Body of pancreas (tissue), 4 donors: ENCODE measurements around the gene PROZ. TPM values are rescaled to one million over a fixed set of nuclear protein-coding genes. Genes with fewer than 3 reads are reported as not detected.
"Not testable (repeated sequence)": the region's sequence is repeated elsewhere in the genome, so short reads cannot be mapped to it uniquely, and the experiment has no call there.

Experiments used
- ATAC-seq: fragments of 150-250 bp; one replicate; pipeline ENCODE4 v1.9.1; 2016
- DNase-seq, 4 donors: peaks; one replicate each; pipeline ENCODE4 v3.0.0-alpha.2; 2019
- H3K27ac ChIP-seq, 4 donors: fragments of 200-600 bp; sonication (generic); 1 replicate in 3 of 4; 2 replicates in 1 of 4; pipeline versions ENCODE4 v1.5.1 to v1.6.1; 2016 to 2019; ENCODE audit warnings: mild to moderate bottlenecking in 1 of 4, mixed read lengths in 1 of 4, moderate library complexity in 1 of 4
- H3K27me3 ChIP-seq, 2 donors: fragments of 200-600 bp; sonication (generic); one replicate each; pipeline ENCODE4 v1.6.0; 2016; ENCODE audit warnings: mild to moderate bottlenecking in 1 of 2
- H3K36me3 ChIP-seq, 2 donors: fragments of 200-600 bp; sonication (generic); replicated peaks in 1 of 2; 2 replicates each; pipeline ENCODE4 v1.5.1; 2016; ENCODE audit warnings: low read depth in 2 of 2; ENCODE audit not compliant: insufficient read depth in 1 of 2
- H3K4me1 ChIP-seq: fragments of 200-600 bp; sonication (generic); one replicate; pipeline ENCODE4 v1.6.0; 2016
- H3K4me3 ChIP-seq, 2 donors: fragments of 200-600 bp; sonication (generic); 1 replicate in 1 of 2; 2 replicates in 1 of 2; pipeline ENCODE4 v1.5.1; 2016 to 2019
- H3K9me3 ChIP-seq, 3 donors: fragments of 200-600 bp; sonication (generic); 1 replicate in 2 of 3; 2 replicates in 1 of 3; pipeline ENCODE4 v1.5.1; 2016
- POLR2A ChIP-seq, 3 donors: fragments of 450-650 bp; IDR thresholded peaks; one replicate each; pipeline ENCODE4 v1.6.1; 2016; ENCODE audit warnings: antibody characterized with exemption in 3 of 3, mild to moderate bottlenecking in 2 of 3
- WGBS, 2 donors: methylation state at CpG; one replicate each; pipeline ENCODE4 v1.1.5; 2017; 5-methylcytosine and 5-hydroxymethylcytosine counted together
- intact Hi-C: fragments of 100-400 bp; cut with DNase I; formaldehyde crosslinking; loops from one replicate; pipeline ENCODE4 v1.15.1; 2023
- total RNA-seq, 2 donors: library from RNA; depleted of rRNA; stranded (reverse); fragments of >200 nt; gene quantifications; one replicate each; pipeline ENCODE4 v1.1.0, GENCODE V29; 2016
- TF ChIP-seq, protein P1 (sequence below), 7 experiments: fragments of 450-650 bp in 4 of 7; fragments of 200-600 bp in 3 of 7; sonication (generic) in 3 of 7; IDR thresholded peaks; one replicate each; pipeline ENCODE4 v1.5.1; 2016 to 2019; ENCODE audit warnings: antibody characterized with exemption in 7 of 7

The PROZ gene
- total RNA-seq, 2 donors from 2014 or later = not detected

GRCh38 chr13:113160983-113161382 lies 2.5 kb downstream of the PROZ start:
- DNase-seq (no peak), ATAC-seq (no peak)
- TF ChIP-seq POLR2A (IDR thresholded peaks at IDR 0.05) = no peak
- TF ChIP-seq, protein P1, sequence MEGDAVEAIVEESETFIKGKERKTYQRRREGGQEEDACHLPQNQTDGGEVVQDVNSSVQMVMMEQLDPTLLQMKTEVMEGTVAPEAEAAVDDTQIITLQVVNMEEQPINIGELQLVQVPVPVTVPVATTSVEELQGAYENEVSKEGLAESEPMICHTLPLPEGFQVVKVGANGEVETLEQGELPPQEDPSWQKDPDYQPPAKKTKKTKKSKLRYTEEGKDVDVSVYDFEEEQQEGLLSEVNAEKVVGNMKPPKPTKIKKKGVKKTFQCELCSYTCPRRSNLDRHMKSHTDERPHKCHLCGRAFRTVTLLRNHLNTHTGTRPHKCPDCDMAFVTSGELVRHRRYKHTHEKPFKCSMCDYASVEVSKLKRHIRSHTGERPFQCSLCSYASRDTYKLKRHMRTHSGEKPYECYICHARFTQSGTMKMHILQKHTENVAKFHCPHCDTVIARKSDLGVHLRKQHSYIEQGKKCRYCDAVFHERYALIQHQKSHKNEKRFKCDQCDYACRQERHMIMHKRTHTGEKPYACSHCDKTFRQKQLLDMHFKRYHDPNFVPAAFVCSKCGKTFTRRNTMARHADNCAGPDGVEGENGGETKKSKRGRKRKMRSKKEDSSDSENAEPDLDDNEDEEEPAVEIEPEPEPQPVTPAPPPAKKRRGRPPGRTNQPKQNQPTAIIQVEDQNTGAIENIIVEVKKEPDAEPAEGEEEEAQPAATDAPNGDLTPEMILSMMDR (IDR thresholded peaks at IDR 0.05) = no peak
- Histone ChIP-seq H3K36me3 (no peaks in the 10 kb centered on the region), H3K4me3 (no peak overlapping the region), H3K27me3 (peaks cover 0 to 6% of the 10 kb centered on the region in 2 donors), H3K4me1 (no peaks in the 10 kb centered on the region), H3K9me3 (no peaks in the 10 kb centered on the region), H3K27ac (no peak overlapping the region)
- intact Hi-C loops = no loop called here
- 56 to 68% methylated on average over 11 to 12 of the region's 12 CpGs for WGBS, 2 donors

DNA sequence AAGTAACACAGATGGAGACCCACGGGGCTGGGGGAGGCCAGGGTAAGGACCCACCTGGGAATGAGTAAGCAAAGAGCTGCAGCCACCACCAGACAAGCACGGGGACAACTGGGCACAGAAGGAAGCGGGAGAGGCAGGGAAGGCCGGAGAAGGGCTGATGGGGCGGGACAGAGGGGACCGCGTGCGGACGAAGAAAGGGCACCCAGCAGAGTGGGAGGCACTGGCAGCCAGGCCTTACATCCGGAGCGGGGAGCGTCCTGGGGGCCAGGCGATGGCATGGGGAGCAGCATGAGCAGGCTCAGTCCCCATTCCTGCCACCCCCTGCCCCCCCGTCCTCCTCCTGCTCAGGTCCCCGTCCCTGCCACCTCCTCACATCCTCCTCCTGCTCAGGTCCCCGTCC lies 3.0 kb downstream of the PROZ start:
- no peak for DNase-seq
- no peak overlapping the region for H3K4me3 ChIP-seq
- H3K4me1 ChIP-seq = no peaks in the 10 kb centered on the region
- ATAC-seq = no peak
- H3K27me3 ChIP-seq = peaks cover 0 to 6% of the 10 kb centered on the region in 2 donors
- intact Hi-C loops = no loop called here
- no peak overlapping the region for H3K27ac ChIP-seq
- H3K9me3 ChIP-seq = no peaks in the 10 kb centered on the region
- 41 to 45% methylated on average over 12 to 16 of the region's 16 CpGs for WGBS, 2 donors
- no peaks in the 10 kb centered on the region for H3K36me3 ChIP-seq
- TF ChIP-seq POLR2A (IDR thresholded peaks at IDR 0.05) = no peak
- TF ChIP-seq, protein P1 (IDR thresholded peaks at IDR 0.05) = no peak

- WGBS, 2 donors = no CpG with 5 or more reads among the region's 13 CpGs
- H3K4me1 ChIP-seq, DNase-seq, H3K27ac ChIP-seq, ATAC-seq, H3K36me3 ChIP-seq, H3K4me3 ChIP-seq, H3K27me3 ChIP-seq, intact Hi-C loops, H3K9me3 ChIP-seq: not testable (repeated sequence)
These were observed 3.5 kb downstream of the PROZ start for GRCh38 chr13:113161975-113162374.

DNA sequence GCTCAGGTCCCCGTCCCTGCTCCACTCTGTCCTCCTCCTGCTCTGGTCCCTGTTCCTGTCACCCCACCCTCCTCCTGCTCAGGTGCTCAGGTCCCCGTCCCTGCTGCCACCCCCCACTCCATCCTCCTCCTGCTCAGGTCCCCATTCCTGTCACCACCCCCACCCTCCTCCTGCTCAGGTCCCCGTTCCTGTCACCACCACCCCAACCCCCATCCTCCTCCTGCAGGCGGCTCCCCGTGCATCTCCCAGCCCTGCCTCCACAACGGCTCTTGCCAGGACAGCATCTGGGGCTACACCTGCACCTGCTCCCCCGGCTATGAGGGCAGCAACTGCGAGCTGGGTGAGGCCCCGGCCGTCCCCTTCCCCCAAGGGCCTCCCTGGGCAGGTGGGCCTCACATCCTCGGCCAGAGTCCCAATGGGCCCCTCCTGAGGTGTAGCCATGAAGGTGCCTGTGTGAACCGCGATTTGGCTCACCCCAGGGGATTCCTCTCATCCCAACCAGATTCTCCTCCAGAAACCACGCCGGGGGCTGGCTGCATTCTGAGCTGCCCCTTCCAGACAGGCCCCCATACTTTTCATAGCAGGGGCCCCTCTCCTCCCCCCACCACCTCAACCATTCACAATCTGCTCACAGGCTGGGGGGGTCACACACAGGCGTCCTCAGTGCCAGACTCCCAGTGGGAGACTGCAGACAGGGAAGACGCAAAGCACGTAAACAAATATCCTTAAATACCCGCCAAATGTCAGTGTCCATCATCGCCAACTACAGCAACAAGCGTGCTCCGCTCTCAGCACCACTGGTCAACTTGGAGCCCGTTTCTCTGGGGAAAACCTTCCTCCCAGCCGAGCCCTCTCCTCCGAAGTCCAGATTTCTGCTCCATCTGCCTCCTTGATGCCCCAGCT lies 4.6 kb downstream of the PROZ start:
- Histone ChIP-seq H3K27ac (no peak overlapping the region), H3K4me1 (no peaks in the 10 kb centered on the region), H3K4me3 (no peak overlapping the region), H3K36me3 (peaks cover 0 to 2% of the 10 kb centered on the region in 2 donors), H3K27me3 (peaks cover 0 to 6% of the 10 kb centered on the region in 2 donors), H3K9me3 (no peaks in the 10 kb centered on the region)
- intact Hi-C loops = no loop called here
- TF ChIP-seq, protein P1 (IDR thresholded peaks at IDR 0.05) = no peak
- no peak for TF ChIP-seq POLR2A (IDR thresholded peaks at IDR 0.05)
- no peak for DNase-seq
- WGBS, 2 donors = 18 to 19% methylated on average over 23 to 25 of the region's 25 CpGs
- ATAC-seq = no peak

GRCh38 chr13:113164492-113164891 lies 6.0 kb downstream of the PROZ start:
- H3K27me3 ChIP-seq = peaks cover 0 to 6% of the 10 kb centered on the region in 2 donors
- WGBS, 2 donors = 76 to 81% methylated on average over 3 to 12 of the region's 12 CpGs
- DNase-seq = no peak
- H3K27ac ChIP-seq = no peak overlapping the region
- H3K9me3 ChIP-seq = no peaks in the 10 kb centered on the region
- H3K4me3 ChIP-seq = no peak overlapping the region
- TF ChIP-seq POLR2A (IDR thresholded peaks at IDR 0.05) = no peak
- TF ChIP-seq, protein P1 (IDR thresholded peaks at IDR 0.05) = no peak
- intact Hi-C loops = no loop called here
- H3K36me3 ChIP-seq = peaks cover 0 to 2% of the 10 kb centered on the region in 2 donors
- H3K4me1 ChIP-seq = no peaks in the 10 kb centered on the region
- ATAC-seq = no peak
